Tibial nerve (tissue), 4 donors: ENCODE results near the gene KCNH5.

ENCODE experiments used
- CTCF ChIP-seq, 5 experiments: fragments of 200-600 bp in 3 of 5; fragments of 450-650 bp in 2 of 5; sonication (generic) in 3 of 5; IDR thresholded peaks; one replicate each; pipeline ENCODE4 v1.5.1; 2016 to 2019; ENCODE audit warnings: antibody characterized with exemption in 5 of 5, mild to moderate bottlenecking in 3 of 5, moderate library complexity in 2 of 5
- EP300 ChIP-seq, 2 donors: sonication (generic); formaldehyde crosslinking; IDR thresholded peaks; one replicate each; pipeline ENCODE4 v1.6.1; 2017; ENCODE audit warnings: antibody characterized with exemption in 2 of 2, mild to moderate bottlenecking in 1 of 2

- TF ChIP-seq EP300 (IDR thresholded peaks at IDR 0.05) (no peak), CTCF (IDR thresholded peaks at IDR 0.05) (no peak)
Observed at GRCh38 chr14:62743118-62743517, 302.1 kb downstream of the KCNH5 start.
